ENCODE results near the gene SPATA31C2.

GRCh38 chr9:88090151-88090581, 48.1 kb downstream of the SPATA31C2 start:
- TF ChIP-seq POLR2A (IDR thresholded peaks at IDR 0.05): no peak
- no peak for TF ChIP-seq CTCF (IDR thresholded peaks at IDR 0.05)
- TF ChIP-seq POLR2AphosphoS5 (IDR thresholded peaks at IDR 0.05): no peak
- TF ChIP-seq EP300 (IDR thresholded peaks at IDR 0.05; ENCODE audit: low read depth): no peak

Data from transverse colon (tissue), 4 donors.